ENCODE measurements around the gene TMEM163. TPM values are rescaled to one million over a fixed set of nuclear protein-coding genes. Genes with fewer than 3 reads are reported as not detected.

TMEM163 gene
- total RNA-seq, 1 donor from 2014 or later = 1.0 TPM

- Mint-ChIP-seq H3K27ac (ENCODE audit: unreplicated experiment) (no peak overlapping the region), H3K4me3 (no peak overlapping the region), H3K4me1 (no peaks in the 10 kb centered on the region), H3K9me3 (no peaks in the 10 kb centered on the region), H3K27me3 (ENCODE audit: low read depth) (peaks cover 3% of the 10 kb centered on the region), H3K36me3 (ENCODE audit: low read depth) (no peaks in the 10 kb centered on the region)
- no peak for TF ChIP-seq CTCF (conservative IDR thresholded peaks at IDR 0.05)
- DNase-seq (ENCODE audit: low read depth, low spot score) = no peak
Observed at GRCh38 chr2:134636714-134637113, 82.1 kb downstream of the TMEM163 start.

GRCh38 chr2:134634054-134634753, 84.6 kb downstream of the TMEM163 start:
- Mint-ChIP-seq H3K27me3 (ENCODE audit: low read depth) (peaks cover 3% of the 10 kb centered on the region), H3K27ac (ENCODE audit: unreplicated experiment) (no peak overlapping the region), H3K36me3 (ENCODE audit: low read depth) (no peaks in the 10 kb centered on the region), H3K4me3 (no peak overlapping the region), H3K4me1 (no peaks in the 10 kb centered on the region), H3K9me3 (no peaks in the 10 kb centered on the region)
- DNase-seq (ENCODE audit: low read depth, low spot score) = no peak
- no peak for TF ChIP-seq CTCF (conservative IDR thresholded peaks at IDR 0.05)

GRCh38 chr2:134630504-134631159, 88.2 kb downstream of the TMEM163 start:
- no peak for TF ChIP-seq CTCF (conservative IDR thresholded peaks at IDR 0.05)
- no peak overlapping the region for H3K4me3 Mint-ChIP-seq
- H3K36me3 Mint-ChIP-seq (ENCODE audit: low read depth) = no peaks in the 10 kb centered on the region
- H3K27me3 Mint-ChIP-seq (ENCODE audit: low read depth) = no peaks in the 10 kb centered on the region
- no peak for DNase-seq (ENCODE audit: low read depth, low spot score)
- H3K9me3 Mint-ChIP-seq = no peaks in the 10 kb centered on the region
- no peaks in the 10 kb centered on the region for H3K4me1 Mint-ChIP-seq
- no peak overlapping the region for H3K27ac Mint-ChIP-seq (ENCODE audit: unreplicated experiment)

- no peak for DNase-seq (ENCODE audit: low read depth, low spot score)
- no peaks in the 10 kb centered on the region for H3K9me3 Mint-ChIP-seq
- H3K4me3 Mint-ChIP-seq = no peak overlapping the region
- no peak overlapping the region for H3K27ac Mint-ChIP-seq (ENCODE audit: unreplicated experiment)
- H3K4me1 Mint-ChIP-seq = no peaks in the 10 kb centered on the region
- H3K27me3 Mint-ChIP-seq (ENCODE audit: low read depth) = no peaks in the 10 kb centered on the region
- H3K36me3 Mint-ChIP-seq (ENCODE audit: low read depth) = no peaks in the 10 kb centered on the region
- TF ChIP-seq CTCF (conservative IDR thresholded peaks at IDR 0.05) = no peak
Observed at GRCh38 chr2:134628453-134628852, 90.3 kb downstream of the TMEM163 start.

- TF ChIP-seq CTCF (conservative IDR thresholded peaks at IDR 0.05) = no peak
- Mint-ChIP-seq H3K9me3 (no peaks in the 10 kb centered on the region), H3K27me3 (ENCODE audit: low read depth) (no peaks in the 10 kb centered on the region), H3K27ac (ENCODE audit: unreplicated experiment) (no peak overlapping the region), H3K36me3 (ENCODE audit: low read depth) (no peaks in the 10 kb centered on the region), H3K4me1 (no peaks in the 10 kb centered on the region), H3K4me3 (no peak overlapping the region)
- DNase-seq (ENCODE audit: low read depth, low spot score) = no peak
Observed at GRCh38 chr2:134626781-134627180, 92.0 kb downstream of the TMEM163 start.
